HepG2 (cell line): Measurements from ENCODE around the gene SMIM22. TPM values are rescaled to one million over a fixed set of nuclear protein-coding genes. Genes with fewer than 3 reads are reported as not detected.

Source experiments
- ETV6 ChIP-seq: sonication (generic); formaldehyde crosslinking; conservative IDR thresholded peaks from 2 replicates; pipeline ENCODE4 v1.4.0; 2020; ENCODE audit warnings: missing genetic modification reagents
- IRX3 ChIP-seq: sonication (generic); formaldehyde crosslinking; IDR thresholded peaks from 2 replicates; pipeline ENCODE4 v1.8.1; 2023; ENCODE audit warnings: mild to moderate bottlenecking, low read depth, missing genetic modification reagents, borderline replicate concordance
- MAFF ChIP-seq: IDR thresholded peaks from 2 replicates; pipeline ENCODE4 v1.6.1; 2011; ENCODE audit warnings: low read depth, low read length, improper control_type of control experiment
- MED8 ChIP-seq: sonication (generic); formaldehyde crosslinking; IDR thresholded peaks from 2 replicates; pipeline ENCODE4 v1.8.1; 2023; ENCODE audit warnings: mild to moderate bottlenecking, missing genetic modification reagents; ENCODE audit not compliant: insufficient replicate concordance
- NAIF1 ChIP-seq: sonication (generic); formaldehyde crosslinking; IDR thresholded peaks from 2 replicates; pipeline ENCODE4 v1.5.0; 2020; ENCODE audit warnings: mild to moderate bottlenecking, missing genetic modification reagents, borderline replicate concordance
- NFRKB ChIP-seq: fragments of 450-650 bp; IDR thresholded peaks from 2 replicates; pipeline ENCODE4 v1.6.1; 2017
- NRL ChIP-seq: sonication (generic); formaldehyde crosslinking; IDR thresholded peaks from 2 replicates; pipeline ENCODE4 v1.5.0; 2020; ENCODE audit warnings: missing genetic modification reagents, mild to moderate bottlenecking, moderate library complexity, borderline replicate concordance
- SIX1 ChIP-seq: sonication (generic); formaldehyde crosslinking; IDR thresholded peaks from 2 replicates; pipeline ENCODE4 v1.4.0; 2020; ENCODE audit warnings: missing genetic modification reagents, borderline replicate concordance
- TEAD2 ChIP-seq: sonication (generic); formaldehyde crosslinking; IDR thresholded peaks from 2 replicates; pipeline ENCODE4 v1.9.0; 2021; ENCODE audit warnings: missing genetic modification reagents
- ZNF274 ChIP-seq: sonication (generic); formaldehyde crosslinking; IDR thresholded peaks from 2 replicates; pipeline ENCODE4 v1.5.1; 2020; ENCODE audit warnings: mild to moderate bottlenecking, missing genetic modification reagents
- ZNF577 ChIP-seq: sonication (generic); formaldehyde crosslinking; IDR thresholded peaks from 2 replicates; pipeline ENCODE4 v1.4.0; 2020; ENCODE audit warnings: mild to moderate bottlenecking, low read depth, missing genetic modification reagents, borderline replicate concordance
- polyA plus RNA-seq, 8 experiments: library from polyadenylated mRNA; depleted of rRNA in 3 of 8; stranded (reverse) in 7 of 8; unstranded in 1 of 8; fragments of >200 nt; fragmentation: Illumina TruSeq in 4 of 8; extraction: Trizol in 4 of 8; gene quantifications; 2 replicates each; pipeline versions ENCODE4 v1.2.1 to v1.2.3, GENCODE V29; 2011 to 2016; ENCODE audit warnings: low read depth in 4 of 8, missing spikeins in 1 of 8, mixed read lengths in 1 of 8; ENCODE audit not compliant: insufficient read depth in 1 of 8
- total RNA-seq, 5 experiments: library from RNA; depleted of rRNA; stranded (reverse); fragments of >200 nt; fragmentation: Illumina TruSeq; extraction: Trizol; gene quantifications; 2 replicates each; pipeline ENCODE4 v1.2.3, GENCODE V29; 2016; ENCODE audit warnings: low read depth in 1 of 5
- TF ChIP-seq, protein P1 (sequence below): sonication (generic); formaldehyde crosslinking; IDR thresholded peaks from 2 replicates; pipeline ENCODE4 v1.5.0; 2020; ENCODE audit warnings: mild to moderate bottlenecking, missing genetic modification reagents
- TF ChIP-seq, protein P2 (sequence below): sonication (generic); formaldehyde crosslinking; IDR thresholded peaks from 2 replicates; pipeline ENCODE4 v1.5.0; 2020; ENCODE audit warnings: mild to moderate bottlenecking, missing genetic modification reagents
- TF ChIP-seq, protein P3 (sequence below): sonication (generic); formaldehyde crosslinking; IDR thresholded peaks from 2 replicates; pipeline ENCODE4 v1.8.1; 2023; ENCODE audit warnings: mild to moderate bottlenecking, missing genetic modification reagents
- TF ChIP-seq, protein P4 (sequence below), 2 experiments: sonication (generic) in 1 of 2; formaldehyde crosslinking in 1 of 2; IDR thresholded peaks; 2 replicates each; pipeline versions ENCODE4 v1.4.0 to v1.6.1; 2018 to 2020; ENCODE audit warnings: missing genetic modification reagents in 2 of 2, borderline replicate concordance in 1 of 2, low read depth in 1 of 2, mild to moderate bottlenecking in 1 of 2, missing biosample characterization in 1 of 2
- TF ChIP-seq, protein P5 (sequence below): sonication (generic); formaldehyde crosslinking; IDR thresholded peaks from 2 replicates; pipeline ENCODE4 v1.4.0; 2020; ENCODE audit warnings: missing genetic modification reagents, borderline replicate concordance

The SMIM22 gene
- total and polyA plus RNA-seq, 2 of the 13 experiments (the other 11 are each of a cell fraction or from before 2014, with no cell fraction given) = not detected

DNA sequence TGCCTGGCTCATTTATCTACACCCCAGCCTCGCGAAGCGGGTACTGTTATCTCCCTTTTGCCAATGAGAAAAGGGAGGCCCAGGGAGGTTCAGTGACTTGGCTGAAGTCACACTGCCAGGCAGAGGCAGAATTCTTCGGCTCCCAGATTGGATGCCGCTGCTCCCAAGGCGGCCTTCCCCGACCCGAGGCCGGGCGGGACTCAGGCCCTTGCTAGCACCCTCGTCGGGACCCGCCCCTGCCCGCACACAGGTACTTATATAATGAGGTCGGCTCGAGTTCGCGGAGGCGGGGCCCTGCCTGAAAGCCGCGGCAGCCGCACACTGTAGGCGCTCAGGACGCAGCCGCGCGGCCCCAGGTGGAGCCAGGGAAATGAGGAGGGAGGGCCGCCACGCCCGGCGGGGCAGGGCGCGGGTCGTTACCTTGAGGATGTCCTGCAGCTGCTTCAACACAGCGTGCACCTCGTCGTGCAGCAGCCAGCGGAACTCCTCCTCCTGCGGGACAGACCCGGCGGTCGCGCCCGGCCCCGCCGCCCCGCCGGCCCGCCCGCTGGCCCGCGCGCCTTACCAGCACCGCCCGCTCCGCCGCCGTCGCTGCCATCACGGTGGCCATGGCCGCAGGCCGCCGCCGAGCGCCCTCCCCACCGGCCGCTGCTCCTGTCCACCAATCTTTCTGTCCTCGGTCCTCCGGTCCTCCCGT is 6.9 kb downstream of the SMIM22 start, which contains the start of gene ROGDI (continued):
- TF ChIP-seq, protein P1, sequence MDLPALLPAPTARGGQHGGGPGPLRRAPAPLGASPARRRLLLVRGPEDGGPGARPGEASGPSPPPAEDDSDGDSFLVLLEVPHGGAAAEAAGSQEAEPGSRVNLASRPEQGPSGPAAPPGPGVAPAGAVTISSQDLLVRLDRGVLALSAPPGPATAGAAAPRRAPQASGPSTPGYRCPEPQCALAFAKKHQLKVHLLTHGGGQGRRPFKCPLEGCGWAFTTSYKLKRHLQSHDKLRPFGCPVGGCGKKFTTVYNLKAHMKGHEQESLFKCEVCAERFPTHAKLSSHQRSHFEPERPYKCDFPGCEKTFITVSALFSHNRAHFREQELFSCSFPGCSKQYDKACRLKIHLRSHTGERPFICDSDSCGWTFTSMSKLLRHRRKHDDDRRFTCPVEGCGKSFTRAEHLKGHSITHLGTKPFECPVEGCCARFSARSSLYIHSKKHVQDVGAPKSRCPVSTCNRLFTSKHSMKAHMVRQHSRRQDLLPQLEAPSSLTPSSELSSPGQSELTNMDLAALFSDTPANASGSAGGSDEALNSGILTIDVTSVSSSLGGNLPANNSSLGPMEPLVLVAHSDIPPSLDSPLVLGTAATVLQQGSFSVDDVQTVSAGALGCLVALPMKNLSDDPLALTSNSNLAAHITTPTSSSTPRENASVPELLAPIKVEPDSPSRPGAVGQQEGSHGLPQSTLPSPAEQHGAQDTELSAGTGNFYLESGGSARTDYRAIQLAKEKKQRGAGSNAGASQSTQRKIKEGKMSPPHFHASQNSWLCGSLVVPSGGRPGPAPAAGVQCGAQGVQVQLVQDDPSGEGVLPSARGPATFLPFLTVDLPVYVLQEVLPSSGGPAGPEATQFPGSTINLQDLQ (CRISPR knock-in tag) = no peak
- TF ChIP-seq ZNF274 (0 out of 2 replicates have a peak, but pooled peaks have one; percentile 8), MED8 (CRISPR knock-in tag) (no peak), ZNF577 (CRISPR knock-in tag) (no peak), NRL (CRISPR knock-in tag) (peak; percentile 60), MAFF (no peak), SIX1 (CRISPR knock-in tag) (no peak), TEAD2 (CRISPR knock-in tag) (no peak), NFRKB (no peak), ETV6 (CRISPR knock-in tag) (peak; percentile 20; the same call in 1 of the 2 replicates), IRX3 (CRISPR knock-in tag) (no peak), NAIF1 (CRISPR knock-in tag) (no peak)
- TF ChIP-seq, protein P2, sequence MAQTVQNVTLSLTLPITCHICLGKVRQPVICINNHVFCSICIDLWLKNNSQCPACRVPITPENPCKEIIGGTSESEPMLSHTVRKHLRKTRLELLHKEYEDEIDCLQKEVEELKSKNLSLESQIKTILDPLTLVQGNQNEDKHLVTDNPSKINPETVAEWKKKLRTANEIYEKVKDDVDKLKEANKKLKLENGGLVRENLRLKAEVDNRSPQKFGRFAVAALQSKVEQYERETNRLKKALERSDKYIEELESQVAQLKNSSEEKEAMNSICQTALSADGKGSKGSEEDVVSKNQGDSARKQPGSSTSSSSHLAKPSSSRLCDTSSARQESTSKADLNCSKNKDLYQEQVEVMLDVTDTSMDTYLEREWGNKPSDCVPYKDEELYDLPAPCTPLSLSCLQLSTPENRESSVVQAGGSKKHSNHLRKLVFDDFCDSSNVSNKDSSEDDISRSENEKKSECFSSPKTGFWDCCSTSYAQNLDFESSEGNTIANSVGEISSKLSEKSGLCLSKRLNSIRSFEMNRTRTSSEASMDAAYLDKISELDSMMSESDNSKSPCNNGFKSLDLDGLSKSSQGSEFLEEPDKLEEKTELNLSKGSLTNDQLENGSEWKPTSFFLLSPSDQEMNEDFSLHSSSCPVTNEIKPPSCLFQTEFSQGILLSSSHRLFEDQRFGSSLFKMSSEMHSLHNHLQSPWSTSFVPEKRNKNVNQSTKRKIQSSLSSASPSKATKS (CRISPR knock-in tag) = no peak
- TF ChIP-seq, protein P3, sequence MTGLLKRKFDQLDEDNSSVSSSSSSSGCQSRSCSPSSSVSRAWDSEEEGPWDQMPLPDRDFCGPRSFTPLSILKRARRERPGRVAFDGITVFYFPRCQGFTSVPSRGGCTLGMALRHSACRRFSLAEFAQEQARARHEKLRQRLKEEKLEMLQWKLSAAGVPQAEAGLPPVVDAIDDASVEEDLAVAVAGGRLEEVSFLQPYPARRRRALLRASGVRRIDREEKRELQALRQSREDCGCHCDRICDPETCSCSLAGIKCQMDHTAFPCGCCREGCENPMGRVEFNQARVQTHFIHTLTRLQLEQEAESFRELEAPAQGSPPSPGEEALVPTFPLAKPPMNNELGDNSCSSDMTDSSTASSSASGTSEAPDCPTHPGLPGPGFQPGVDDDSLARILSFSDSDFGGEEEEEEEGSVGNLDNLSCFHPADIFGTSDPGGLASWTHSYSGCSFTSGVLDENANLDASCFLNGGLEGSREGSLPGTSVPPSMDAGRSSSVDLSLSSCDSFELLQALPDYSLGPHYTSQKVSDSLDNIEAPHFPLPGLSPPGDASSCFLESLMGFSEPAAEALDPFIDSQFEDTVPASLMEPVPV (CRISPR knock-in tag) = no peak
- TF ChIP-seq, protein P4, sequence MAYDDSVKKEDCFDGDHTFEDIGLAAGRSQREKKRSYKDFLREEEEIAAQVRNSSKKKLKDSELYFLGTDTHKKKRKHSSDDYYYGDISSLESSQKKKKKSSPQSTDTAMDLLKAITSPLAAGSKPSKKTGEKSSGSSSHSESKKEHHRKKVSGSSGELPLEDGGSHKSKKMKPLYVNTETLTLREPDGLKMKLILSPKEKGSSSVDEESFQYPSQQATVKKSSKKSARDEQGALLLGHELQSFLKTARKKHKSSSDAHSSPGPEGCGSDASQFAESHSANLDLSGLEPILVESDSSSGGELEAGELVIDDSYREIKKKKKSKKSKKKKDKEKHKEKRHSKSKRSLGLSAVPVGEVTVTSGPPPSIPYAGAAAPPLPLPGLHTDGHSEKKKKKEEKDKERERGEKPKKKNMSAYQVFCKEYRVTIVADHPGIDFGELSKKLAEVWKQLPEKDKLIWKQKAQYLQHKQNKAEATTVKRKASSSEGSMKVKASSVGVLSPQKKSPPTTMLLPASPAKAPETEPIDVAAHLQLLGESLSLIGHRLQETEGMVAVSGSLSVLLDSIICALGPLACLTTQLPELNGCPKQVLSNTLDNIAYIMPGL (CRISPR knock-in tag; IDR thresholded peaks at IDR 0.05; ENCODE audit: borderline replicate concordance in 1 of 2, low read depth in 1 of 2) = peak in 1 of 2 experiments; percentile 22; a peak in 1 of 4 replicates
- TF ChIP-seq, protein P5, sequence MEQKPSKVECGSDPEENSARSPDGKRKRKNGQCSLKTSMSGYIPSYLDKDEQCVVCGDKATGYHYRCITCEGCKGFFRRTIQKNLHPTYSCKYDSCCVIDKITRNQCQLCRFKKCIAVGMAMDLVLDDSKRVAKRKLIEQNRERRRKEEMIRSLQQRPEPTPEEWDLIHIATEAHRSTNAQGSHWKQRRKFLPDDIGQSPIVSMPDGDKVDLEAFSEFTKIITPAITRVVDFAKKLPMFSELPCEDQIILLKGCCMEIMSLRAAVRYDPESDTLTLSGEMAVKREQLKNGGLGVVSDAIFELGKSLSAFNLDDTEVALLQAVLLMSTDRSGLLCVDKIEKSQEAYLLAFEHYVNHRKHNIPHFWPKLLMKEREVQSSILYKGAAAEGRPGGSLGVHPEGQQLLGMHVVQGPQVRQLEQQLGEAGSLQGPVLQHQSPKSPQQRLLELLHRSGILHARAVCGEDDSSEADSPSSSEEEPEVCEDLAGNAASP = peak; percentile 47; the same call in 1 of the 2 replicates
